BJ (cell line): ENCODE measurements around the gene CIRBP. TPM values are rescaled to one million over a fixed set of nuclear protein-coding genes. Genes with fewer than 3 reads are reported as not detected.

Source experiments
- CTCF ChIA-PET: fragments of 350-600 bp; formaldehyde crosslinking; extraction: SDS; loops from one replicate; lab custom pipeline; 2021; ENCODE audit warnings: antibody characterized with exemption, inconsistent platforms; lab: Yijun Ruan, JAX
- POLR2A ChIA-PET: fragments of 300-600 bp; sonication (Branson Sonifier 250); formaldehyde crosslinking; extraction: SDS; loops from one replicate; lab custom pipeline; 2021; ENCODE audit warnings: antibody characterized with exemption; lab: Charles Lee
- DNase-seq: peaks from one replicate; pipeline ENCODE4 v3.0.0-alpha.2; 2011; ENCODE audit warnings: low read depth
- H3K27me3 ChIP-seq: 2 replicates; pipeline ENCODE4 v1.6.0; 2011; ENCODE audit warnings: low read length; ENCODE audit not compliant: control insufficient read depth, insufficient read depth
- H3K36me3 ChIP-seq: 2 replicates; pipeline ENCODE4 v1.5.1; 2011; ENCODE audit warnings: low read length; ENCODE audit not compliant: control insufficient read depth, insufficient read depth
- H3K4me3 ChIP-seq: 2 replicates; pipeline ENCODE4 v1.5.1; 2011; ENCODE audit warnings: low read depth, mild to moderate bottlenecking, control low read depth, low read length
- CTCF ChIP-seq: IDR thresholded peaks from 2 replicates; pipeline ENCODE4 v1.5.1; 2011; ENCODE audit warnings: low read depth, mild to moderate bottlenecking, control low read depth, inconsistent platforms, low read length, moderate library complexity; ENCODE audit not compliant: insufficient read depth
- polyA plus RNA-seq: library from polyadenylated mRNA; depleted of rRNA; stranded (reverse); fragments of >200 nt; gene quantifications from 2 replicates; pipeline ENCODE4 v1.2.3, GENCODE V29; 2011

Gene CIRBP
- polyA plus RNA-seq, 1 experiment, result 342 TPM

DNA sequence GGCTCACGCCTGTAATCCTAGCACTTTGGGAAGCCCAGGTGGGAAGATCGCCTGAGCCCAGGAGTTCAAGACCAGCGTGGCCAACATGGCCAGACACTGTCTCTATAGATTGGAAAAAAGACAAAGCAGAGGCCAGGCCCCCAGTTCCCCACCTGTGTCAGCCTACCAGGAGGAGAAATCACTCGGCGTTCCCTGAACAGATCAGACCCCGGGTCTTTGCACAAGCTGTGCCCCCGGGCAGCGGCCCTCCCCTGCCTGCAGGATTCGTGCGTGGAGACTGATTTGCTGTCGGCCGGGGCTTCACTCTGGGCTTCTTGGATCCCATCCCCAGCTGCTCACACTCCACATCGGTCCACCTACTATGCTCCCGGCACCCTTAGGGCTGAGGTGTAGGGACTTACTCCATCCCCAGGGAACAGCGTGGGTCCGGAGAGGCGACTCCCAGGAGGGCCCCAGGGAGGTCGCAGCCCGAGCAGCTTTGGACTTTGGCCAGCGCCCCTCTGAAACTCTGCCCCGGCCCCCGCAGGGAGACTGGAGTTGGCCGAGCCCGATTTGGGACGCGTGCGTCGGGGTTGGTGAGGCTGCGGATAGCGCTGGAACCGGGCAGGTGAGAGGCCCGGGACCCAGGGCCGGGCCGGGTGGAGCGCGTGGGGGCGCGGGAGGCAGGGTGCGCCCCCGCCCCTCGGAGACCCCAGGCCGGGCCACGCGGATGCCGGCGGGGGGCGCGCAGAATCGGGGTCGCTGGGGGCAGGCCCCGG is 16.0 kb downstream of the CIRBP start:
- TF ChIP-seq CTCF, result no peak
- POLR2A ChIA-PET, result interaction anchor here (0.6 kb wide), 1 partner anchor 16 kb away, joined by 17 read pairs; no protein-coding TSS in a partner anchor
- CTCF ChIA-PET, result no interaction called here
- Histone ChIP-seq H3K36me3 (no peaks in the 10 kb centered on the region), H3K27me3 (peaks cover 22% of the 10 kb centered on the region), H3K4me3 (no peak overlapping the region)
- no peak for DNase-seq

GRCh38 chr19:1285737-1286360 is 16.7 kb downstream of the CIRBP start, which contains the start of gene EFNA2:
Gene EFNA2, plus strand, starts transcription at chr19:1285873. Its CDS starts 296 bp downstream, at chr19:1286169.
- H3K4me3 ChIP-seq, result no peak within 1 kb of the TSS
- H3K36me3 ChIP-seq, result no peaks in the 10 kb centered on the region
- TF ChIP-seq CTCF, result no peak
- CTCF ChIA-PET, result no interaction called here
- no peak for DNase-seq
- POLR2A ChIA-PET, result no interaction called here
- peaks cover 22% of the 10 kb centered on the region for H3K27me3 ChIP-seq

GRCh38 chr19:1286487-1287353 is 17.6 kb downstream of the CIRBP start:
- Histone ChIP-seq H3K36me3 (no peaks in the 10 kb centered on the region), H3K4me3 (no peak overlapping the region), H3K27me3 (peaks cover 22% of the 10 kb centered on the region)
- no peak for TF ChIP-seq CTCF
- ChIA-PET POLR2A (no interaction called here), CTCF (interaction anchor here (1.1 kb wide), 1 partner anchor 259 kb away, joined by 3 read pairs; no protein-coding TSS in a partner anchor)
- no peak for DNase-seq

DNA sequence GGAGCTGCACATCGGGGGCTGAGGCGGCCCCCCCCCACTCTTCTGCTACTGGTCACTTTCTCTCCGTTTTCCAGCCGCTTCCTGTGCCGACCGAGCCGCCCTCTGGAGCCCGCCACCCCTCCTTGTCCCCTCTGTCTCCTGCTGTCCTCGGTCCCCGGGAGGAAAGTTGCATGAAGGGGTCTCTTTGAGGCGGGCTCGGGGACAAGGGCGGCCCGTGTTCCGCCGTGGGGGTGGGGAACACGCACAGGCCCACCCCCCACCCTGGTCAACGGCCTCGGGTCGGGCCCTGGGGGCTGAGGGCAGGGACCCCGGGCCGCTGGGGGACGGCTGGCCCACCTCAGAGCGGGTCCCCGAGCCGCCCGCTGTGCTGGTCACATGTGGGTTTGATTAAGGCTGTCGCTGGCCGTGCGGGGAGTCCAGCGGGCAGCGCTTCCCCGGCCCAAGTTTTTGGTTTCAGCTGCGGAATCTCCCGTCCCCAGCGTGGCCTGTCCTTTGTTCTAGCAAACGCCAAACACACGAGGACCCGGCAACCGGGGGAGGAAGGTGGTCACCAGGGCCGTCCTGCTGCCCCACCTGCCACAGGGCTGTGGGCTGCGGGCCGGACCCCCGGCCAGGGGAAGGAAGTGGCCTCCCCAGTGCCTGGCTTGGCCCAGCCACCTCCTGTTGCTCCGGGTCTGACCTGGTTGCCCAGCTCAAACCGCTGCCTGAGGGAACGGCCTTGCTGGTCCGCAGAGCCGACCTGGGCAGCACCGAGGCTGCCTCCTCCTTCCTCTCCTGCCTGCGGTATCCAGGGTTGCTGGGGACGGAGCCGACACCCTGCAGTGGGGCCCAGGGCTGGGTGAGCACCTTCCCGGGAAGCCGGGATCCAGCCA is 18.5 kb downstream of the CIRBP start:
- peaks cover 22% of the 10 kb centered on the region for H3K27me3 ChIP-seq
- POLR2A ChIA-PET, result no interaction called here
- CTCF ChIA-PET, result interaction anchor here (1.1 kb wide), 1 partner anchor 258 kb away, joined by 3 read pairs; no protein-coding TSS in a partner anchor

More for the DNA sequence above, 18.5 kb downstream of the CIRBP start:
- Histone ChIP-seq H3K4me3 (no peak overlapping the region), H3K36me3 (no peaks in the 10 kb centered on the region)
- DNase-seq, result no peak
- no peak for TF ChIP-seq CTCF
